HEK293 (cell line): ENCODE measurements around the gene KIF1A.
A peak's percentile ranks its signal among the peaks of the same experiment; 100 is the strongest.

ENCODE experiments used
- CTCF ChIA-PET: fragments of 350-600 bp; formaldehyde crosslinking; extraction: SDS; loops from one replicate; lab custom pipeline; 2021; ENCODE audit warnings: antibody characterized with exemption; lab: Yijun Ruan, JAX
- POLR2A ChIA-PET: fragments of 300-600 bp; formaldehyde crosslinking; extraction: SDS; loops from one replicate; lab custom pipeline; 2020; ENCODE audit warnings: antibody characterized with exemption, inconsistent platforms; lab: Yijun Ruan, JAX
- H3K27ac ChIP-seq: fragments of 200-500 bp; sonication (Bioruptor generic); 2 replicates; pipeline ENCODE4 v1.5.1; 2014; ENCODE audit warnings: low read depth, low read length, control low read depth, inconsistent platforms; ENCODE audit errors: extremely low read depth
- H3K36me3 ChIP-seq, 2 experiments: fragments of 200-500 bp in 1 of 2; sonication (Bioruptor generic) in 1 of 2; 1 replicate in 1 of 2; 2 replicates in 1 of 2; pipeline ENCODE4 v1.5.1; 2014 to 2017; ENCODE audit warnings: inconsistent platforms in 2 of 2, low read length in 2 of 2; ENCODE audit not compliant: control insufficient read depth in 2 of 2, insufficient read depth in 1 of 2
- H3K4me1 ChIP-seq: fragments of 200-500 bp; sonication (Bioruptor generic); 2 replicates; pipeline ENCODE4 v1.5.1; 2014; ENCODE audit warnings: mild to moderate bottlenecking, low read length, inconsistent platforms; ENCODE audit not compliant: control insufficient read depth, insufficient read depth
- H3K4me3 ChIP-seq: 2 replicates; pipeline ENCODE4 v1.5.1; 2011; ENCODE audit warnings: low read depth, mild to moderate bottlenecking, control low read depth, low read length, moderate library complexity
- H3K9me3 ChIP-seq: fragments of 200-500 bp; sonication (Bioruptor generic); 2 replicates; pipeline ENCODE4 v1.5.1; 2014; ENCODE audit warnings: low read depth, low read length, inconsistent platforms; ENCODE audit not compliant: control insufficient read depth, insufficient read depth
- EGR2 ChIP-seq: fragments of 450-650 bp; formaldehyde crosslinking; IDR thresholded peaks from 2 replicates; pipeline ENCODE4 v1.5.1; 2016; ENCODE audit warnings: low read depth, missing biosample characterization, missing genetic modification characterization
- GFI1B ChIP-seq: fragments of 450-650 bp; formaldehyde crosslinking; IDR thresholded peaks from 2 replicates; pipeline ENCODE4 v1.5.1; 2016; ENCODE audit warnings: missing biosample characterization, missing genetic modification characterization
- KLF8 ChIP-seq: fragments of 450-650 bp; formaldehyde crosslinking; IDR thresholded peaks from 2 replicates; pipeline ENCODE4 v1.5.1; 2016; ENCODE audit warnings: missing biosample characterization, missing genetic modification characterization
- MEIS1 ChIP-seq: sonication (generic); formaldehyde crosslinking; IDR thresholded peaks from 2 replicates; pipeline ENCODE4 v1.8.1; 2022; ENCODE audit warnings: missing genetic modification reagents, mild to moderate bottlenecking, borderline replicate concordance
- MYNN ChIP-seq: fragments of 450-650 bp; formaldehyde crosslinking; IDR thresholded peaks from 2 replicates; pipeline ENCODE4 v1.5.1; 2016; ENCODE audit warnings: missing biosample characterization, missing genetic modification characterization, borderline replicate concordance
- PRDM1 ChIP-seq: fragments of 450-650 bp; formaldehyde crosslinking; IDR thresholded peaks from 2 replicates; pipeline ENCODE4; 2016; ENCODE audit warnings: missing biosample characterization, missing genetic modification characterization
- TCF7L2 ChIP-seq: IDR thresholded peaks from 2 replicates; pipeline ENCODE4 v1.6.1; 2011; ENCODE audit warnings: low read depth, mild to moderate bottlenecking, inconsistent platforms, low read length, moderate library complexity, borderline replicate concordance
- TRIM28 ChIP-seq: IDR thresholded peaks from 2 replicates; pipeline ENCODE4 v1.6.1; 2011; ENCODE audit warnings: low read length, control low read depth, borderline replicate concordance
- ZBTB8A ChIP-seq: fragments of 450-650 bp; formaldehyde crosslinking; IDR thresholded peaks from 2 replicates; pipeline ENCODE4 v1.5.1; 2016; ENCODE audit warnings: missing biosample characterization, missing genetic modification characterization
- ZFP69B ChIP-seq: fragments of 450-650 bp; formaldehyde crosslinking; IDR thresholded peaks from 2 replicates; pipeline ENCODE4 v1.5.1; 2016; ENCODE audit warnings: missing biosample characterization, missing genetic modification characterization
- ZNF10 ChIP-seq: fragments of 450-650 bp; formaldehyde crosslinking; IDR thresholded peaks from 2 replicates; pipeline ENCODE4 v1.5.1; 2017; ENCODE audit warnings: missing biosample characterization, missing genetic modification characterization
- ZNF112 ChIP-seq: fragments of 450-650 bp; formaldehyde crosslinking; IDR thresholded peaks from 2 replicates; pipeline ENCODE4 v1.5.0; 2017; ENCODE audit warnings: missing biosample characterization, missing genetic modification characterization
- ZNF146 ChIP-seq: fragments of 450-650 bp; formaldehyde crosslinking; IDR thresholded peaks from 2 replicates; pipeline ENCODE4 v1.5.1; 2016; ENCODE audit warnings: missing biosample characterization, missing genetic modification characterization
- ZNF416 ChIP-seq: fragments of 450-650 bp; formaldehyde crosslinking; IDR thresholded peaks from 2 replicates; pipeline ENCODE4 v1.5.1; 2016; ENCODE audit warnings: missing biosample characterization, missing genetic modification characterization
- ZNF423 ChIP-seq: fragments of 450-650 bp; formaldehyde crosslinking; IDR thresholded peaks from 2 replicates; pipeline ENCODE4 v1.5.1; 2016; ENCODE audit warnings: missing biosample characterization, missing genetic modification characterization
- ZNF510 ChIP-seq: fragments of 450-650 bp; formaldehyde crosslinking; IDR thresholded peaks from 2 replicates; pipeline ENCODE4 v1.5.1; 2018; ENCODE audit warnings: mild to moderate bottlenecking, missing genetic modification characterization, missing biosample characterization; ENCODE audit not compliant: insufficient replicate concordance
- ZNF571 ChIP-seq: fragments of 450-650 bp; formaldehyde crosslinking; IDR thresholded peaks from 2 replicates; pipeline ENCODE4 v1.5.0; 2017; ENCODE audit warnings: missing biosample characterization, missing genetic modification characterization
- ZNF623 ChIP-seq: fragments of 450-650 bp; formaldehyde crosslinking; IDR thresholded peaks from 2 replicates; pipeline ENCODE4 v1.5.1; 2016; ENCODE audit warnings: missing biosample characterization, missing genetic modification characterization
- ZNF660 ChIP-seq: fragments of 450-650 bp; IDR thresholded peaks from 2 replicates; pipeline ENCODE4 v1.5.1; 2018; ENCODE audit warnings: missing biosample characterization, mild to moderate bottlenecking, missing genetic modification characterization
- ZNF664 ChIP-seq: fragments of 450-650 bp; formaldehyde crosslinking; IDR thresholded peaks from 2 replicates; pipeline ENCODE4 v1.5.1; 2016; ENCODE audit warnings: missing biosample characterization, missing genetic modification characterization
- ZNF670 ChIP-seq: fragments of 450-650 bp; formaldehyde crosslinking; IDR thresholded peaks from 2 replicates; pipeline ENCODE4 v1.5.1; 2016; ENCODE audit warnings: missing biosample characterization, missing genetic modification characterization, low read depth
- ZSCAN30 ChIP-seq: fragments of 450-650 bp; IDR thresholded peaks from 2 replicates; pipeline ENCODE4 v1.5.1; 2018; ENCODE audit warnings: missing biosample characterization, mild to moderate bottlenecking, missing genetic modification characterization, moderate library complexity
- TF ChIP-seq, protein P1 (sequence below): fragments of 450-650 bp; formaldehyde crosslinking; IDR thresholded peaks from 2 replicates; pipeline ENCODE4 v1.5.1; 2016; ENCODE audit warnings: missing biosample characterization, missing genetic modification characterization
- TF ChIP-seq, protein P2 (sequence below): fragments of 450-650 bp; formaldehyde crosslinking; IDR thresholded peaks from 2 replicates; pipeline ENCODE4 v1.5.1; 2017; ENCODE audit warnings: missing biosample characterization, missing genetic modification characterization

Gene KIF1A

DNA sequence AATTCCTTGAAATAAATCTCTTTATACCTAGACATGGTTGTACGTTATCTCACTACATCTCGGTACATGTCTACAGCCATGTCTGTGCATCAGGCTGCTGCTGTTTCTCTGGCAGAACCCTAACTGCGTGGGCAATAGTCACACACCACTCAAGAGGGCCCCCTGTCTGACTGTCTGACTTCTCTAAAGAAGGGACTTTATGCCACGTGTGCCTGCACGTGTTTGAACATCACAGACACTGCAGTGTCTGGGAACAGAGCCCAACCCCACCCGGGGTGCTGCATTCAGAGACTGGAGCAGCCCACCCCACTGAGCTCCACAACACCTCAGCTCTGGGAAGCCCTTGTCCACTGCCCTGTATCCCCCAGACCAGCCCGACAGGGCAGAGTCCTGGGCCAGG, 55.0 kb downstream of the KIF1A start:
- Histone ChIP-seq H3K9me3 (no peaks in the 10 kb centered on the region), H3K36me3 (peaks cover 0 to 55% of the 10 kb centered on the region in 2 experiments; a peak in 1 of 3 replicates), H3K4me1 (no peaks in the 10 kb centered on the region), H3K4me3 (no peak overlapping the region), H3K27ac (no peak overlapping the region)
- ChIA-PET CTCF (no interaction called here), POLR2A (no interaction called here)
- no peak for TF ChIP-seq ZNF112 (tag by site-specific recombination)
- TF ChIP-seq ZNF10 (tag by site-specific recombination), result 0 out of 2 replicates have a peak, but pooled peaks have one; percentile 5
- TF ChIP-seq ZNF664, result no peak
- TF ChIP-seq ZNF146 (tag by site-specific recombination), result no peak
- TF ChIP-seq ZNF660 (tag by site-specific recombination), result no peak
- TF ChIP-seq PRDM1, result no peak

DNA sequence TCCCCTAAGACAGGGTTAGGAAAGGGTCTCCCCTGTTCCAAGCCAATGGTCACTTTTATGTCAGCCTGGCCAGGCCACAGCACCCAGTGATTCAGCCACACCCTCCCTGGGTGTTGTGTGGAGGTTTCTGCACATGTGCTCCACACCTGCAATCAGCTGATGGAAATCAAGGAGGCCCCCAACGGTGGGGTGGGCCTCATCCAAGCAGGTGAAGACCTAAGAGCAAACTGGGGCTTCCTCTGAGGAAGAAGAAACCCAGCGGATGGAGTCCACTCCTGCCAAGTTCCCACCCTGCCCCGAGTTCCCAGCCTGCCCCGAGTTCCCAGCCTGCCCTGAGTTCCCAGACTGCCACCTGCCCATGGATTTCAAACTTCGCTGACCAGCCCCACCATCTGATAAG, 55.4 kb downstream of the KIF1A start:
- TF ChIP-seq ZNF670, result no peak
- TF ChIP-seq ZNF10 (tag by site-specific recombination), result peak; percentile 96
- Histone ChIP-seq H3K4me3 (no peak overlapping the region), H3K36me3 (peaks cover 0 to 52% of the 10 kb centered on the region in 2 experiments; a peak in 1 of 3 replicates), H3K27ac (no peak overlapping the region), H3K9me3 (no peaks in the 10 kb centered on the region), H3K4me1 (no peaks in the 10 kb centered on the region)
- ChIA-PET CTCF (no interaction called here), POLR2A (no interaction called here)

DNA sequence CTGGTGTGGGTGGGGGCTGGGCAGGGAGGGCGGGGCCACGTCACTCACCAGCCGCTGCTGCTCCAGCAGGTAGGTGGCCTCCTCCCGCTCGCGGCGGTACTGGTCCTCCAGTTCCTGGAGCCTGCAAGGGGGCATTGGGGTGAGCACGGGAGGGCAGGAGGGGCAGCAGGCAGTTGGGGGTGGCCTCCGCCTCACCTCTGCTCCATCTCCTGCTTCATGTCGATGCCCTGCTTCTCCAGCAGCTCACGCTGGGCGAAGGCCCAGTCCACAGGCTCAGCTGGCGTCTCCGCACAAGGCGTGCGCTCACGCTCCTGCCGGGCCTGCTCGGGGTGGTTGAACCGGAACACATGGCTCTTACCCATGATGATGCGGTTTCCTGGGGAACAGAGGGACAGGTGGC, 57.0 kb downstream of the KIF1A start:
- no peaks in the 10 kb centered on the region for H3K9me3 ChIP-seq
- TF ChIP-seq ZNF423 (tag by site-specific recombination) (no peak), MEIS1 (CRISPR knock-in tag) (no peak), TCF7L2 (no peak), EGR2 (tag by site-specific recombination) (0 out of 2 replicates have a peak, but pooled peaks have one; percentile 35)
- no peak overlapping the region for H3K27ac ChIP-seq
- H3K36me3 ChIP-seq, result peaks cover 3 to 53% of the 10 kb centered on the region in 2 experiments; a peak in 2 of 3 replicates
- ChIA-PET CTCF (no interaction called here), POLR2A (no interaction called here)
- no peaks in the 10 kb centered on the region for H3K4me1 ChIP-seq
- H3K4me3 ChIP-seq, result no peak overlapping the region

DNA sequence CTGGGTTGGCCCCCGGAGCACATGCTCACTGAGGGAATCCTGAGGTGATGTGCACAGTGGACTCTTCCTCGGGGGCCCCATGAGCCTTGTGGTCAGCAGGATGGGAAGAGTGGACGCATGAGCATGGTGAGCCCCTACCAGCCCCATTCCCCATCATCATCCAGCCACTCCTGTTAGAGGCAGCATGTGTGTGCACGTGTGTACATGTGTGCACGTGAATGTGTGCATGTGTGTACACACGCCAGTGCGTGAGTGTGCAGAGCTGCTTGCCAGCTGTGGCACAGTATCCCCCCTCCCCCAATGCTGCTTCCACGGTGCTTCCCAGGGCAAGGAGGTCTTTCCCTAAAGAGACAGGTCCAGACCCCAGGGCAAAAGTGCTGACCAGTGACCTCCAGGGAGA, 57.8 kb downstream of the KIF1A start:
- POLR2A ChIA-PET, result no interaction called here
- H3K9me3 ChIP-seq, result no peaks in the 10 kb centered on the region
- no peaks in the 10 kb centered on the region for H3K4me1 ChIP-seq
- H3K36me3 ChIP-seq, result peaks cover 3 to 56% of the 10 kb centered on the region in 2 experiments; a peak in 2 of 3 replicates
- CTCF ChIA-PET, result no interaction called here
- no peak overlapping the region for H3K27ac ChIP-seq
- H3K4me3 ChIP-seq, result no peak overlapping the region
- TF ChIP-seq ZNF416 (tag by site-specific recombination) (no peak), TRIM28 (no peak), PRDM1 (no peak), ZBTB8A (no peak), ZFP69B (tag by site-specific recombination) (no peak), ZNF510 (tag by site-specific recombination) (no peak), GFI1B (tag by site-specific recombination) (no peak)

DNA sequence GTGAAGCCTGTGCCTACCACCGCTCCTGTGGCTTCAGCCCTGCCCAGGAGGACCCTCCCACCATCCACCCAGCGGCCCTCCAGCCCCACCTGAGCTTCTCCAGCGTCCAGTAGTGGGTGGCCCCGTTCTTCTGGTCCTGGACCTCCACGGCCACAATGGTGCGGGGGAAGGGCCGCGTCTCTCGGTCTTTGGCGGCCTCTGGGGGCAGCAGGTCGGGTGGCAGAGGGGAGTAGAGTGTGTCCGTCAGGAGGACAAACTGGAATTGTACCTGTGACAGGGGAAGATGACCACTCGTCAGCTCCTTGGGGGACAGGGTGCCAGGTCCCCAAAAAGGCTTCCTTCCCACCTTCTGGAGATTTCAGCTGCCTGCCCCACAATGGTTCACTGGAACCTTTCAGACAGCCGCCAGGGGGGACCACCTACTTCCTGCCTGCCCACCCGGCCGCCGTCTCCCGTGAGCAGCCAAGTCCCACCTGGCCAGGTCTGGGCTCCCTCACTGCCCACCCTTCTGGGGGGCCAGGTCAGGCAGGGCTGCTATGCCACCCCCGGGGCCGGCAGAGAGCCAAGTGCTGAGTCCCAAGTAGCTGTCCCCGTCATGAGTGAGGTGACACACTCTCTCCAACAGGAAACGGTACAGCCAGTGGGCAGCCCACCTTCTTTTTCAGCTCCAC, 59.3 kb downstream of the KIF1A start:
- CTCF ChIA-PET, result interaction anchor here (0.7 kb wide), 1 partner anchor 17 kb away, joined by 3 read pairs; no protein-coding TSS in a partner anchor
- POLR2A ChIA-PET, result no interaction called here
- no peaks in the 10 kb centered on the region for H3K4me1 ChIP-seq
- H3K27ac ChIP-seq, result no peak overlapping the region
- peaks cover 3 to 60% of the 10 kb centered on the region in 2 experiments; a peak in 2 of 3 replicates for H3K36me3 ChIP-seq
- H3K9me3 ChIP-seq, result no peaks in the 10 kb centered on the region
- H3K4me3 ChIP-seq, result no peak overlapping the region
- TF ChIP-seq, protein P1, sequence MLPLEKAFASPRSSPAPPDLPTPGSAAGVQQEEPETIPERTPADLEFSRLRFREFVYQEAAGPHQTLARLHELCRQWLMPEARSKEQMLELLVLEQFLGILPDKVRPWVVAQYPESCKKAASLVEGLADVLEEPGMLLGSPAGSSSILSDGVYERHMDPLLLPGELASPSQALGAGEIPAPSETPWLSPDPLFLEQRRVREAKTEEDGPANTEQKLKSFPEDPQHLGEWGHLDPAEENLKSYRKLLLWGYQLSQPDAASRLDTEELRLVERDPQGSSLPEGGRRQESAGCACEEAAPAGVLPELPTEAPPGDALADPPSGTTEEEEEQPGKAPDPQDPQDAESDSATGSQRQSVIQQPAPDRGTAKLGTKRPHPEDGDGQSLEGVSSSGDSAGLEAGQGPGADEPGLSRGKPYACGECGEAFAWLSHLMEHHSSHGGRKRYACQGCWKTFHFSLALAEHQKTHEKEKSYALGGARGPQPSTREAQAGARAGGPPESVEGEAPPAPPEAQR, result no peak
- TF ChIP-seq, protein P2, sequence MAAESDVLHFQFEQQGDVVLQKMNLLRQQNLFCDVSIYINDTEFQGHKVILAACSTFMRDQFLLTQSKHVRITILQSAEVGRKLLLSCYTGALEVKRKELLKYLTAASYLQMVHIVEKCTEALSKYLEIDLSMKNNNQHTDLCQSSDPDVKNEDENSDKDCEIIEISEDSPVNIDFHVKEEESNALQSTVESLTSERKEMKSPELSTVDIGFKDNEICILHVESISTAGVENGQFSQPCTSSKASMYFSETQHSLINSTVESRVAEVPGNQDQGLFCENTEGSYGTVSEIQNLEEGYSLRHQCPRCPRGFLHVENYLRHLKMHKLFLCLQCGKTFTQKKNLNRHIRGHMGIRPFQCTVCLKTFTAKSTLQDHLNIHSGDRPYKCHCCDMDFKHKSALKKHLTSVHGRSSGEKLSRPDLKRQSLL (tag by site-specific recombination), result no peak
- TF ChIP-seq MYNN (tag by site-specific recombination) (no peak), MEIS1 (CRISPR knock-in tag) (no peak), ZNF10 (tag by site-specific recombination) (no peak), ZSCAN30 (no peak), ZNF623 (no peak), KLF8 (no peak), ZNF571 (tag by site-specific recombination) (no peak)
